Stimulated activated CD4-positive, alpha-beta T cell treated with anti-CD3 and anti-CD28 coated beads, Interleukin-4, amount 100 ng/mL, for 24 hours (primary cell): ENCODE data around the gene CLSTN1.
A peak's percentile ranks its signal among the peaks of the same experiment; 100 is the strongest.
"Not testable (repeated sequence)": the region's sequence is repeated elsewhere in the genome, so short reads cannot be mapped to it uniquely, and the experiment has no call there.

ENCODE experiments used
- DNase-seq: peaks from one replicate; pipeline ENCODE4 v3.0.0-alpha.2; 2020

Gene CLSTN1

GRCh38 chr1:9794081-9794480, 29.7 kb downstream of the CLSTN1 start:
- DNase-seq, result no peak

GRCh38 chr1:9793291-9793690, 30.5 kb downstream of the CLSTN1 start:
- no peak for DNase-seq

- no peak for DNase-seq
These were observed 31.4 kb downstream of the CLSTN1 start for GRCh38 chr1:9792156-9793042.

- not testable (repeated sequence) for DNase-seq
These were observed 34.1 kb downstream of the CLSTN1 start for GRCh38 chr1:9789700-9790099.

- peak; percentile 60 for DNase-seq
These were observed 36.1 kb downstream of the CLSTN1 start for GRCh38 chr1:9787702-9788101.

GRCh38 chr1:9785406-9785805, 38.4 kb downstream of the CLSTN1 start:
- DNase-seq, result no peak

GRCh38 chr1:9784508-9785133, 39.1 kb downstream of the CLSTN1 start:
- DNase-seq, result peak; percentile 73

GRCh38 chr1:9782897-9783296, 40.9 kb downstream of the CLSTN1 start:
- no peak for DNase-seq

- DNase-seq, result no peak
These were observed 41.5 kb downstream of the CLSTN1 start for GRCh38 chr1:9782116-9782751.

GRCh38 chr1:9780554-9781110, 43.1 kb downstream of the CLSTN1 start:
- no peak for DNase-seq

- DNase-seq, result no peak
These were observed 44.9 kb downstream of the CLSTN1 start for GRCh38 chr1:9778905-9779304.

GRCh38 chr1:9776685-9777084, 47.1 kb downstream of the CLSTN1 start:
- no peak for DNase-seq

GRCh38 chr1:9774712-9775679, 48.8 kb downstream of the CLSTN1 start:
- no peak for DNase-seq

- DNase-seq, result no peak
These were observed 53.5 kb downstream of the CLSTN1 start for GRCh38 chr1:9770298-9770697.

GRCh38 chr1:9768983-9769382, 54.8 kb downstream of the CLSTN1 start:
- no peak for DNase-seq

- DNase-seq, result no peak
These were observed 55.6 kb downstream of the CLSTN1 start for GRCh38 chr1:9767964-9768668.

- no peak for DNase-seq
These were observed 56.9 kb downstream of the CLSTN1 start for GRCh38 chr1:9766759-9767442.

GRCh38 chr1:9764550-9764949, 59.2 kb downstream of the CLSTN1 start:
- DNase-seq, result no peak

GRCh38 chr1:9763914-9764313, 59.9 kb downstream of the CLSTN1 start:
- no peak for DNase-seq

GRCh38 chr1:9762446-9762845, 61.3 kb downstream of the CLSTN1 start:
- DNase-seq, result not testable (repeated sequence)

GRCh38 chr1:9761855-9762254, 61.9 kb downstream of the CLSTN1 start:
- no peak for DNase-seq
